ENCODE data around the gene ACP2.
"Not testable (repeated sequence)": the region's sequence is repeated elsewhere in the genome, so short reads cannot be mapped to it uniquely, and the experiment has no call there.

ACP2 gene

DNA sequence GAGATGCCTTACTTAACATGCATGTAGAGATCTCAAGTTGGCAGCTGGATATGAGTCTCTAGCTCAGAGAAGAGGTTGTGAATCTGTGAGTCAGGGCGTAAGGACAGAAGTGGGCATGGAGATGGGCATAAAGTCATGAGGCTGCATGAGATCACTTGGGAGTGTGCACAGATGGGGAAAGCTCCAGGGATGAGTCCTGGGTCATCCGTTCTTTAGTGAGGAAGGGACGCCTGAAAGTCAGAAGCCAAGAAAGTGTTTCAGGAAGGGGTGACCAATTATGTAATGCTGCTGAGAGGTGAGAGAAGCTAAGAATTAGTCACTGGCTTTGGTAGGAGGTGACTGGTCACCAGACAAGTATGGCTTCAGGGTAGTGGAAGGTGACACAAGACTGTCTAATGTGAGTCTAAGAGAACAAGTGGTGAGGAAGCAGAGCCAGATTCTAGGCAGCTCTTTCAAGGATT is 6.7 kb downstream of the ACP2 start:
- no peak for DNase-seq

DNA sequence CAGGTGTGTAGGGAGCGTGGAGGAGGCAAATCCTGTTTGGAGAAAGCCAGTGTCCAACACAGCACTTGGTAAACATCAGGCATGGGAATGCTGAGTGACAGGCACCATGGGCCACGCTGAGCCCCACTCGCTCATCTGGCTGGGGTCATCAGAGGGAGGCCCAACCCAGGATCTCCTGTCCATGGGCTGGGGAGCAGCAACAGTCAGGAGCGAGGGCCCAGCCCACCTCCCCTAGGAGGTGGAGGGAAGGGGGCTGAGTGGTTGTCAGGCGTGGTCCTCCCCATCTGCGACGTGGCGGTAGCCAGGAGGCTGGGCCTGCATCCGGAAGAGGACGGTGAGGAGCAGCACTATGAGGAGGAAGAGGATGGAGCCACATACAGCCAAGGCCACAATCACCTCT is 8.8 kb downstream of the ACP2 start:
- DNase-seq, result no peak

DNA sequence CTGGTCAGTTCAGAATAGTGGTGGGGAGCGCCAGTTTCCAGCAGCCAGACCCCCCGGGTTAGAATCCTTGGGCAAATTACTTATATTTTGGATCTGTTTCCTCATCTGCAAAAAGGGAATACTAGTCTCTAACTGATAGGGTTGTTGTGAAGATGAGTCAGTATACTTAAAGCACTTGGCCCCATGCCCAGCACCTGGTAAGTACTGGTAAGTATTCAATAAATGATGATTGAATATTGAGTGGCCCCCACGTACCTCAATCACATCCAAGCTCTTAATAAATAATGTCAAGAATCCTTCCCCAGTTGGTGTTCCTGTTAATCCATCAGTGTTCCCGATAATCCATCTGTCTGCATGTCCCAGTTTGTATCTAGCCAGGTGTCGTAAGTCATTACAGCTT is 12.1 kb downstream of the ACP2 start:
- DNase-seq, result no peak

DNA sequence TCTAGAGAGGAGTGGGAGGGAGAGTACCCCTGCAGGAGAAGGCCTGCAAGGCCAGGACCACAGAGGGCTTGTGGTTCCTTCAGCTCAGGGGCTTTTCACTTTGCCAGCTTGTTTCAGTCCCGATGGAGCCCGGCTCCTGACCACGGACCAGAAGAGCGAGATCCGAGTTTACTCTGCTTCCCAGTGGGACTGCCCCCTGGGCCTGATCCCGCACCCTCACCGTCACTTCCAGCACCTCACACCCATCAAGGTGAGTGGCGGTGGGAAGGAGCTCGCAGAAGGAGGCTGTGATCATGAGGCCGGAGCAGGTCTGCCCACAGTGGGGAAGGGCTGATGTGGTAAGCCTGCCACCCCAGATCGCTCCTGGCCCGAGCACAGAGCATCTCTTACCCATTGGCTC is 13.5 kb downstream of the ACP2 start:
- DNase-seq, result no peak

DNA sequence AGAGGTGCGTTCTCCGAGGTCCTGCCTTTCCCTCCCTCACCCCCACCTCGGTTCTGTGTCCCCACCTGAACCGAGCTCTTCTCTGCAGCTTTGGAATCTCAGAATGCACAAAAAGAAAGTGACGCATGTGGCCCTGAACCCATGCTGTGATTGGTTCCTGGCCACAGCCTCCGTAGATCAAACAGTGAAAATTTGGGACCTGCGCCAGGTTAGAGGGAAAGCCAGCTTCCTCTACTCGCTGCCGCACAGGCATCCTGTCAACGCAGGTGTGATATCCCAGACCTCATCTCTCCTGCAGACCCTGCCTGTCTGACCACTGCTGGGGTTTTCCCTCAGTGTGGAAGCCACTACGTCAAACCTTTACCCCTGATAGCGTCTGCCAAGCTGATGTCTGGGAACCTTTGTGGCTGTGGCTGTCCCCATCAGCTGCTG is 13.9 kb downstream of the ACP2 start:
- DNase-seq, result no peak

DNA sequence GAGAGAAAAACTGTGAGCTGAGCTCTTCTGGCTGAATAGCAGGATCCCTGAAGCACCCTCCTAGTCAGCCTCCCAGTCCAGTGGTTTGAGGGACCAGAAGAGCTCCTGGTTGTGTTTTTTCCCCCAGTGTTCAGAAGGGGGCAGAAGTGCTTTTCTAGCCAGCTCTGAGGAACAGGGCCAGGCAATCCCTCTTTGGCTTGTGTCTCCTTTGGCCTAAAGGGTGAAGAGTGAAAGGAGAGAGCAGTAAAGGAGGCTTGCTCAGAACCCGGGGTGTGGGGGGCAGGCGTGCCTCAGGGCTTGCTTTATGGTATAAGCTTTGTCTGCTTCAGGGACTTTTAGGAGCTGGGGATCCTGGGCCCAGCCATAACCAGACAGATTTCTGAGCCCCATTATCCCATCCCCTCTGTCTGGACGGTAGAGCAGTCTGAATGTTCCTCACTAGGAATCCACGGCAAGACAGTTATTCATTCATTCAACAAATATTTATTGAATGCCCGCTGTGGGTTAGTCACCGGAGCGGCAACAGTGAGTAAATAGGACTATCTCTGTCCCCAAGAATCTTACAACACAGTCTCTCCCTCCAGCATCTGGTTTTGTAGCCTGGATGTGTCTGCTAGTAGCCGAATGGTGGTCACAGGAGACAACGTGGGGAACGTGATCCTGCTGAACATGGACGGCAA is 14.5 kb downstream of the ACP2 start:
- no peak for DNase-seq

DNA sequence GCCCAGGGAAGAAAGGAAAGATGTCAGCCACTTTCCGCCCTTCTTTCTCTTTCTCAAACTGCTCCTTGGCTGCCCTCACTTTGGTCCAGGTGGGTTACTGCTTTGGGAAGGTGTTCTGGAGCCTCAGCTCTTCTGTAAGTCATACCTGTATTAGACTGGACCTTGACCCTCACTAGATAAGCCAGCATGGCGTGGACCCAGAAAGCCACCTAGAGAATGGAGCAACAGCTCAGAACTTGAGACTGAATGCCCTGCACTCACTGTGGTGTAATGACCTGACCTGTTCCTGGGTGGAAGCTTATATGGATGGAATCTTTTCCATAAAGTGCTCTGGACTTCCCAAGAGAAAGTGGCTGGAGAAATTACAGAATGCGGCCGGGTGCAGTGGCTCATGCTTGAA is 15.6 kb downstream of the ACP2 start:
- DNase-seq, result no peak

- no peak for DNase-seq
These were observed 19.5 kb downstream of the ACP2 start for GRCh38 chr11:47229161-47229560.

DNA sequence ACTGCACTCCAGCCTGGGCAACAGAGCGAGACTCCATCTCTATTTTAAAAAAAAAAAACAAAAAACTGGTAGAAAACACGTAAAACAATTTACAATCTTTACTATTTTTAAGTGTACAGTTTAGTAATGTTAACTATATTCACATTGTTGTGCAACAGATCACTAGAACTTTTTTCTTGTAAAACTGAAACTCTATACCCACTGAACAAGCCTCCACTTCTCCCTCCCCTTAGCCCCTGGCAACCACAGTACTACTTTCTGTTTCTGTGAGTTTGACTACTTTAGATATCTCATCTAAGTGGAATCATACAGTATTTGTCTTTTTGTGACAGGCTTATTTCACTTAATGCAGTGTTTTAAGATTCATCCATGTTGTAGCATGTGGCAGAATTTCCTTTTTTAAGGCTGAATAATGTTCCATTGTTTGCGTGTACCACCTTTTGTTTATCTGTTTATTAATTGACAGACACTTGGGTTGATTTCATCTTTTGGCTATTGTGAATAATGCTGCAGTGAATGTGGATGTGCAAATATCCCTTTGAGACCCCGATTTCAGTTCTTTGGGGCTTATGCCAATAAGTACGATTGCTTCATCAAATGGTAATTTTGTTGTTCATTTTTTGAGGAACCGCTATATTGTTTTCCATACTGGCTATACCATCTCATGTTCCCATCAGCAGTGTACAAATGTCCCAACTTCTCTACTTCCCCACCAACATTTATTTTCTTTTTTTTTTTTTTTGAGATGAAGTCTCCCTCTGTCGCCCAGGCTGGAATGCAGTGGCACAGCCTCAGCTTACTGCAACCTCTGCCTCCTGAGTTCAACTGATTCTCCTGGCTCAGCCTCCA is 22.8 kb downstream of the ACP2 start:
- no peak for DNase-seq

- DNase-seq, result no peak
These were observed 25.9 kb downstream of the ACP2 start for GRCh38 chr11:47222696-47223095.

- DNase-seq, result no peak
These were observed 28.2 kb downstream of the ACP2 start for GRCh38 chr11:47220401-47220821.

- no peak for DNase-seq
These were observed 32.4 kb downstream of the ACP2 start for GRCh38 chr11:47216121-47216798.

GRCh38 chr11:47215366-47215910 is 33.2 kb downstream of the ACP2 start:
- no peak for DNase-seq

- DNase-seq, result peak; percentile 49
These were observed 34.6 kb downstream of the ACP2 start for GRCh38 chr11:47213950-47214565.

DNA sequence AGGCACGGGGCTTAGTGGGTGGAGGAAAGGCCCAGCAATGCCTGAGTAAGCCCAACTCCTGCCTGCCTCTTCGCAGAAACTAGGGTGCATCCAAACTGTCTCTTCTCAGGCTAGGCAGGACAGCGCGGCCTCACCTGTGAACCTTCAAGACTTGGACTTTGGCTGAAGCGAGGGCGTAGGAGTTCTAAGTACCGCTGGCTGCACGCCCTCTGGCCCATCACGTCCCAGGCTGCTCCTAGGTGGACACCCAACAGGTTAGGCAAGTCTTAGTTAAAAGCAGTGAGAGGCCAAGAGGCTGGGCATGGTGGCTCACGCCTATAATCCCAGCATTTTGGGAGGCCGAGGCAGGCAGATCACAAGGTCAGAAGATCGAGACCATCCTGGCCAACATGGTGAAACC is 35.7 kb downstream of the ACP2 start:
- DNase-seq, result no peak

DNA sequence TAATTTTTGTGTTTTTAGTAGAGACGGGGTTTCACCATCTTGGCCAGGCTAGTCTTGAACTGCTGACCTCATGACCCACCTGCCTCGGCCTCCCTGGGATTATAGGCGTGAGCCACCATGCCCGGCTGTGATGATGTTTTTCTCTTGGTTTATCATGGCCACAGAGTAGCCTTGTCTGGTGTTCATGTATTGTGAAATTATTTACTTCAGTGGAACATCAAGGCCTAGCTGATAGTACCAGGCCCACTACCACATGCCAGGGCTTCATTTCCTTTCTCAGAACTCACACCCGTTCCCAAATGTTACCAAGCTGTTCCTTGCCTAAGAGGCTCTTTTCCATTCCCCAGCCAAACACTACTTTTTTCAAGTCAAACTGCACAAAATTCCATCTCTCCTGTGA is 40.0 kb downstream of the ACP2 start:
- no peak for DNase-seq

DNA sequence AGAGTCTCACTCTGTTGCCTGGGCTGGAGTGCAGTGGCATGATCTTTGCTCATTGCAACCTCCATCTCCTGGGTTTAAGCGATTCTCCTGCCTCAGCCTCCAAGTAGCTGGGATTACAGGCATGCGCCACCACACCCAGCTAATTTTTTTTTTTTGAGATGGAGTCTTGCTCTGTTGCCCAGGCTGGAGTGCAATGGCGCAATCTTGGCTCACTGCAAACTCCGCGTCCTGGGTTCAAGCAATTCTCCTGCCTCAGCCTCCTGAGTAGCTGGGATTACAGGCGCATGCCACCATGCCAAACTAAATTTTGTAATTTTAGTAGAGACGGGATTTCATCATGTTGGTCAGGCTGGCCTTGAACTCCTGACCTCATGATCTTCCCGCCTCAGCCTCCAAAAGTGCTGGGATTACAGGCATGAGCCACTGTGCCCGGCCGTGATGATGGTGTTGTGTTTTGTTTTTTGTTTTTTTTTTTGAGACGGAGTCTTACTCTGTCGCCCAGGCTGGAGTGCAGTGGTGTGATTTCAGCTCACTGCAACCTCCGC is 40.5 kb downstream of the ACP2 start:
- DNase-seq, result not testable (repeated sequence)

DNA sequence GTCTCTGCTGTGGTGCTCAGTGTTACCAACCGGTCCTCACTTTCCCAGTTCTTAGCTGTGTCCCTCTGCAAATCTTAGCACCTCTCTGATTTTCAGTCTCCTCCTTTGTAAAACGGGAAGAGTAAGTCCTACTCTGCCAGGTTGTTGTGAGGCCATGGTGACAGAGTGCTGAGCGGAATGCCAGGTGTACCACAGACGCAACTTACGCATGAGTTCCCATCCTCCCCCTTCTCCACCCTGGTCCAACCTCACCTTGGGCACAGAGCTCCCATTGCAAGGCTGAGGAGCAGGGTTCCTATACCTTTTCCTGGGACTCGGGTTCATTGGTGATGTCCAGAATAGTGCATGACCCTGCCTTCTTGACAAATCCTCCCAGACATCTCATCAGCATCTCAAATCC is 41.2 kb downstream of the ACP2 start:
- DNase-seq, result no peak

DNA sequence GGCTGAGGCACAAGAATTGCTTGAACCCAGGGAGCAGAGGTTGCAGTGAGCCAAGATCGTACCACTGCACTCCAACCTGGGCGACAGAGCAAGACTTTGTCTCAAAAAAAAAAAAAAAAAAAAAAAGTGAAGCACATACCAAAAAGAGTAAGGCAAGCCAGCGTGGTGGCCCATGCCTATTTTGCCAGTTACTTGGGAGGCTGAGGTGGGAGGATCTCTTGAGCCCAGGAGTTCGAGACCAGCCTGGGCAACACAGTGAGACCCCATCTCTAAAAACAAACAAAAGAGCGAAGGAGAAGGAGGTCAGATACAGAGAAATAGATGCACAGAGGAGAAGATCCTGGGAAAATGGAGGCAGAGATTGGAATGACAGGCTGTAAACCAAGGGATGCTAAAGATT is 42.0 kb downstream of the ACP2 start:
- not testable (repeated sequence) for DNase-seq

DNA sequence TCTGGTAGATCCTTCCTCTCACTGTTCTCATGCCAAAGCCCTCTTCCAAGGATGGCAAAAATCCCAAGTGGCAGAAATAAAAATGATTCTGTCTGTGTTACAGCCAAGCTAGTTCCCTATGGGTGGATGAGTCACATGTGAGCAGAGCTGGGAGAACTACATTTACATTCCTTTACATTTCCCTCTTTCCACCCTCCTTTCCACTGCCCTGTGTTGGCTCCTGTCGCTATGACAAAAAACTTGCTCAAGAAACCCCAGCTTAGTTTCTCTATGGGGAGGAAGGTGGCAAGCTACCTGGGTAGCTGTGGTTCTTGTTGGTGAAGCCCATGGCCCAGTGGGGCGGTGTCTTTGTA is 44.0 kb downstream of the ACP2 start:
- DNase-seq, result no peak

DNA sequence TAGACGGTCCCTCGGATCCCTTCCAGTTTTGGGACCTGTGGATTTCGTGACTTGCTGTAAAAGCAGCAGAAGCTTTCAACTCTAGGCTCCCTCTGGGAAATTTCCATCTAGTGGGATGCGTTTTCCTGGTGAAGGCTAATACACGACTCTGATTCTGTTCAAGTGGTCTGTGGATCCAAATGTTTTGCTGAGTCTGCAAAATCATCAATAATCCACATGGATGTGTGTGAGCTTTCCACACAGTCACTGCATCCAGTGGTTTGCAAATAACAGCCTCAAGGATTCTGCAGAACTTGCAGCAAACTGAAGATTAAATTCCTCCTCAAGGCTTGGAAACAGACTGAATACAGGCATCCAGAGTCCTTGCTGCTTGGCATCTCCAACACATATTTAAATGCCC is 46.0 kb downstream of the ACP2 start:
- no peak for DNase-seq

DNA sequence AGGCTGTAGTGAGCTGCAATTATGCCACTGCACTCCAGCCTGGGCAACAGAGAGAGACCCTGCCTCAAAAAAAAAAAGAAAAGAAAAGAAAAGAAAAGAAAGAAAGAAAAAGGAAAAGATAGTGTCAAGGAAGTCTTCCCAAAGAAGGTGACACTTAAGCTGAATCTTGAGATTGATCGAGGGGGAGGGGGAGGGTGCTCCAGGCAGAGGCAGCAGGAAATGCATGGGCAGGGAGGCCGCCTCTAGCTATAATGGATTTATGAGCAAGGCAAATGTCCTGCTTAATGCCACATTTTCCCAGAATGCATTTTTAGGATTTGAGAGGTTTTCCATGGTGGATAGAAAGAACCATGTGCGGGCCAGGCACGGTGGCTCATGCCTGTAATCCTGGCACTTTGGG is 47.6 kb downstream of the ACP2 start:
- no peak for DNase-seq

DNA sequence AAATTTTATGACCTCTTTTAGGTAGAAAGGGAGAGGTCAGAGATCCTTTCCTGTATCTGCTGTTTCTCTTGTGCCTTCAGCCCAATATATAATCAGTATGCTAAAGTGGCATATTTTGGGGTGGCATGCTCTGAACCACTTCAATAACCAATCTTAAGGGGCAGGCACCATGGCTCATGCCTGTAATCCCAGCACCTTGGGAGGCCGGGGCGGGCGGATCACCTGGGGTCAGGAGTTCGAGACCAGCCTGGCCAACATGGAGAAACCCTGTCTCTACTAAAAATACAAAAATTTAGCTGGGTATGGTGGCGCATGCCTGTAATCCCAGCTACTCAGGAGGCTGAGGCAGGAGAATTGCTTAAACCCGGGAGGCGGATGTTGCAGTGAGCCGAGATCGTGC is 50.5 kb downstream of the ACP2 start:
- not testable (repeated sequence) for DNase-seq

Data from cortex of kidney (tissue), 1 donor.